ENCODE results near the gene PIANP.
"Not testable (repeated sequence)": the region's sequence is repeated elsewhere in the genome, so short reads cannot be mapped to it uniquely, and the experiment has no call there.

Gene PIANP

GRCh38 chr12:6700646-6701051 lies at the start of gene PIANP:
TSS of gene PIANP (minus strand) at chr12:6700815. CDS start at chr12:6698061, 2,754 bp downstream.
- DNase-seq (ENCODE audit: low read depth), result no peak

- DNase-seq (ENCODE audit: low read depth), result no peak
Observed at GRCh38 chr12:6748761-6749160, 48.1 kb upstream of the PIANP start.

- no peak for DNase-seq (ENCODE audit: low read depth)
Observed at GRCh38 chr12:6747216-6747615, 46.6 kb upstream of the PIANP start.

- no peak for DNase-seq (ENCODE audit: low read depth)
Observed at GRCh38 chr12:6745741-6746525, 45.3 kb upstream of the PIANP start.

GRCh38 chr12:6743300-6743699 lies 42.7 kb upstream of the PIANP start:
- not testable (repeated sequence) for DNase-seq (ENCODE audit: low read depth)

- DNase-seq (ENCODE audit: low read depth), result no peak
Observed at GRCh38 chr12:6742834-6743233, 42.2 kb upstream of the PIANP start.

- not testable (repeated sequence) for DNase-seq (ENCODE audit: low read depth)
Observed at GRCh38 chr12:6742080-6742479, 41.5 kb upstream of the PIANP start.

GRCh38 chr12:6736754-6737153 lies 36.1 kb upstream of the PIANP start:
- no peak for DNase-seq (ENCODE audit: low read depth)

GRCh38 chr12:6735448-6736191 lies 35.0 kb upstream of the PIANP start:
- DNase-seq (ENCODE audit: low read depth), result peak; percentile 47

- no peak for DNase-seq (ENCODE audit: low read depth)
Observed at GRCh38 chr12:6734506-6735387, 34.1 kb upstream of the PIANP start.

GRCh38 chr12:6730169-6730568 lies 29.6 kb upstream of the PIANP start:
- no peak for DNase-seq (ENCODE audit: low read depth)

GRCh38 chr12:6729186-6729585 lies 28.6 kb upstream of the PIANP start:
- DNase-seq (ENCODE audit: low read depth), result no peak

GRCh38 chr12:6725350-6725749 lies 24.7 kb upstream of the PIANP start:
- no peak for DNase-seq (ENCODE audit: low read depth)

- no peak for DNase-seq (ENCODE audit: low read depth)
Observed at GRCh38 chr12:6724409-6724797, 23.8 kb upstream of the PIANP start.

GRCh38 chr12:6723607-6724408 lies 23.2 kb upstream of the PIANP start, which contains the start of gene COPS7A:
TSS of gene COPS7A (plus strand) at chr12:6724046. CDS start at chr12:6724657, 611 bp downstream.
- DNase-seq (ENCODE audit: low read depth), result peak; percentile 98

- DNase-seq (ENCODE audit: low read depth), result no peak
Observed at GRCh38 chr12:6722863-6723262, 22.2 kb upstream of the PIANP start.

- no peak for DNase-seq (ENCODE audit: low read depth)
Observed at GRCh38 chr12:6716874-6717437, 16.3 kb upstream of the PIANP start.

- DNase-seq (ENCODE audit: low read depth), result not testable (repeated sequence)
Observed at GRCh38 chr12:6716031-6716873, 15.6 kb upstream of the PIANP start.

- no peak for DNase-seq (ENCODE audit: low read depth)
Observed at GRCh38 chr12:6708960-6709394, 8.4 kb upstream of the PIANP start.

GRCh38 chr12:6708351-6708750 lies 7.7 kb upstream of the PIANP start:
- DNase-seq (ENCODE audit: low read depth), result not testable (repeated sequence)

Data from amniotic epithelial cell (primary cell).